ENCODE results near the gene DUSP8.

DUSP8 gene

DNA sequence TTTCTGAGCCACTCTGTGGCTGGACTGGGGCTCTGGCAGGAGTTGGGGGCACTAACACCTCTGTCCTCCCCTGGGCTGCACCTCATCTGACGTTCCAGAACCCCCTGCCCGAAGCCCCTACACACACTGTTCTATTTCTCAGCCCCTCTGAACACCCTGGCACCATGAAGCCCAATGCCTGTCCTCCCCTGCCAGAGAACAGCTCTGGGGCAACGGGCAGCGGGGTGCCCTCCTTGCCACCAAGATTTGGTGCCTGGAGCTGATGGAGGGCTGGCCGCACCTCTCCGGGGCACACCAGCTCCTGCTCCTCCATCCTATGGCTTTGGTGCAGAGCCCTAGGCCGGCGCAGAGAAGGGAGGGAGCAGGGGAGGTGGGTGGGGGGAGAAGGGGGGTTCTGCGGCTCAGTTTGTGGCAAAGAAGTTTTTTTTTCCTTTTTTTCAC lies 16.3 kb downstream of the DUSP8 start:
- no peaks in the 10 kb centered on the region for H3K36me3 ChIP-seq (ENCODE audit: insufficient read depth, low read length)
- no peak overlapping the region for H3K4me3 ChIP-seq (ENCODE audit: low read length, poor library complexity, severe bottlenecking)

DNA sequence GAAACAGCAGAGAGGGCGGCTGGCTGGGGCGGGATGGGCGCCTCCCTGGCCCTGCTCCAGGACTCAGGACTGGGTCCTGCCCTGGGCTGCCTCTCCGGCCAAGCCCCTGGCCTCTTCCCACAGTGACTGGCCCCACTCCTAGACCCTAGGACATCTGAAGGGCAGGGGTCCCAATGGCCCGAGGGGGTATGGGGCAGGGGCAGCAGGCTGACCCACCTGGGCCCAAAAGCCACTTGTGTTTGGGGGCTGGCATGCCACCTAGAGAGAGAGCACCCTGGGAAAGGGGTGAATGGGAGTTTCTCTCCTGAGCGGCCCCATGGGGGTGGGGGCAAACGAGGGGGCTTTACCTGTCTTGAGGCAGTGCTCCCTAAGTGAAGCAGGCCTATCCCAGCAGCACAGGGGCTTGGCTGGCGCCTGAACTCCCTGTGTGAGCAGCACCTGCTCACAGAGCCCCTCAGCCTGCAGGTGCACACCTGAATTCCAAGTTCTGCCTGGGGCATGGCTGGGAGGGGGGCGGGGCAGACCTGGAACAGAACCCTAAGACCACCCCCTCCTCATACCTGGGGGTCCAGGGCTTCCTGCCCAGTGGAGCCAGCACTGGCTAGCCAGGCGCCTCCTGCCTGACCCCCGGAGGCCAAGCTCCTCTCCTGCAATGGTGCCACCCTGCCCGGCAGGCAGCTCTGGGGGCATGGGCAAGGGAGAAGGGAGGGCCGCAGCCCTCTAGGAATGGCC lies 16.9 kb downstream of the DUSP8 start:
- Histone ChIP-seq H3K4me3 (ENCODE audit: low read length, poor library complexity, severe bottlenecking) (no peak overlapping the region), H3K9me3 (ENCODE audit: insufficient read depth, low read depth, low read length) (no peaks in the 10 kb centered on the region), H3K4me1 (ENCODE audit: insufficient read depth, low read length, poor library complexity, severe bottlenecking) (no peaks in the 10 kb centered on the region), H3K9ac (ENCODE audit: low read depth, low read length, poor library complexity, severe bottlenecking) (no peak overlapping the region), H3K79me2 (ENCODE audit: insufficient read depth, low read length) (no peaks in the 10 kb centered on the region), H3K9me2 (replicated peaks; ENCODE audit: low read depth, low read length) (no peaks in the 10 kb centered on the region), H3K36me3 (ENCODE audit: insufficient read depth, low read length) (no peaks in the 10 kb centered on the region), H4K20me1 (ENCODE audit: insufficient read depth, low read length, poor library complexity, severe bottlenecking) (no peaks in the 10 kb centered on the region), H2AFZ (ENCODE audit: low read length) (no peak overlapping the region), H3K27me3 (ENCODE audit: insufficient read depth, low read length, poor library complexity, severe bottlenecking) (no peaks in the 10 kb centered on the region), H3F3A (ENCODE audit: low read depth) (no peaks in the 10 kb centered on the region), H3K4me2 (ENCODE audit: low read depth, low read length, poor library complexity, severe bottlenecking) (no peak overlapping the region)
- TF ChIP-seq, protein P1, sequence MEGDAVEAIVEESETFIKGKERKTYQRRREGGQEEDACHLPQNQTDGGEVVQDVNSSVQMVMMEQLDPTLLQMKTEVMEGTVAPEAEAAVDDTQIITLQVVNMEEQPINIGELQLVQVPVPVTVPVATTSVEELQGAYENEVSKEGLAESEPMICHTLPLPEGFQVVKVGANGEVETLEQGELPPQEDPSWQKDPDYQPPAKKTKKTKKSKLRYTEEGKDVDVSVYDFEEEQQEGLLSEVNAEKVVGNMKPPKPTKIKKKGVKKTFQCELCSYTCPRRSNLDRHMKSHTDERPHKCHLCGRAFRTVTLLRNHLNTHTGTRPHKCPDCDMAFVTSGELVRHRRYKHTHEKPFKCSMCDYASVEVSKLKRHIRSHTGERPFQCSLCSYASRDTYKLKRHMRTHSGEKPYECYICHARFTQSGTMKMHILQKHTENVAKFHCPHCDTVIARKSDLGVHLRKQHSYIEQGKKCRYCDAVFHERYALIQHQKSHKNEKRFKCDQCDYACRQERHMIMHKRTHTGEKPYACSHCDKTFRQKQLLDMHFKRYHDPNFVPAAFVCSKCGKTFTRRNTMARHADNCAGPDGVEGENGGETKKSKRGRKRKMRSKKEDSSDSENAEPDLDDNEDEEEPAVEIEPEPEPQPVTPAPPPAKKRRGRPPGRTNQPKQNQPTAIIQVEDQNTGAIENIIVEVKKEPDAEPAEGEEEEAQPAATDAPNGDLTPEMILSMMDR (conservative IDR thresholded peaks at IDR 0.05; ENCODE audit: low read length): no peak
- TF ChIP-seq EZH2phosphoT487 (IDR thresholded peaks at IDR 0.05; ENCODE audit: borderline replicate concordance): no peak

More for the DNA sequence above, 16.3 kb downstream of the DUSP8 start:
- Histone ChIP-seq H3K9me2 (replicated peaks; ENCODE audit: low read depth, low read length) (no peaks in the 10 kb centered on the region), H3K9ac (ENCODE audit: low read depth, low read length, poor library complexity, severe bottlenecking) (no peak overlapping the region), H3K9me3 (ENCODE audit: insufficient read depth, low read depth, low read length) (no peaks in the 10 kb centered on the region), H3K79me2 (ENCODE audit: insufficient read depth, low read length) (no peaks in the 10 kb centered on the region), H2AFZ (ENCODE audit: low read length) (no peak overlapping the region), H3K4me2 (ENCODE audit: low read depth, low read length, poor library complexity, severe bottlenecking) (no peak overlapping the region), H3F3A (ENCODE audit: low read depth) (no peaks in the 10 kb centered on the region), H3K27me3 (ENCODE audit: insufficient read depth, low read length, poor library complexity, severe bottlenecking) (no peaks in the 10 kb centered on the region), H3K4me1 (ENCODE audit: insufficient read depth, low read length, poor library complexity, severe bottlenecking) (no peaks in the 10 kb centered on the region), H4K20me1 (ENCODE audit: insufficient read depth, low read length, poor library complexity, severe bottlenecking) (no peaks in the 10 kb centered on the region)
- no peak for TF ChIP-seq EZH2phosphoT487 (IDR thresholded peaks at IDR 0.05; ENCODE audit: borderline replicate concordance)
- TF ChIP-seq, protein P1 (conservative IDR thresholded peaks at IDR 0.05; ENCODE audit: low read length): no peak

DNA sequence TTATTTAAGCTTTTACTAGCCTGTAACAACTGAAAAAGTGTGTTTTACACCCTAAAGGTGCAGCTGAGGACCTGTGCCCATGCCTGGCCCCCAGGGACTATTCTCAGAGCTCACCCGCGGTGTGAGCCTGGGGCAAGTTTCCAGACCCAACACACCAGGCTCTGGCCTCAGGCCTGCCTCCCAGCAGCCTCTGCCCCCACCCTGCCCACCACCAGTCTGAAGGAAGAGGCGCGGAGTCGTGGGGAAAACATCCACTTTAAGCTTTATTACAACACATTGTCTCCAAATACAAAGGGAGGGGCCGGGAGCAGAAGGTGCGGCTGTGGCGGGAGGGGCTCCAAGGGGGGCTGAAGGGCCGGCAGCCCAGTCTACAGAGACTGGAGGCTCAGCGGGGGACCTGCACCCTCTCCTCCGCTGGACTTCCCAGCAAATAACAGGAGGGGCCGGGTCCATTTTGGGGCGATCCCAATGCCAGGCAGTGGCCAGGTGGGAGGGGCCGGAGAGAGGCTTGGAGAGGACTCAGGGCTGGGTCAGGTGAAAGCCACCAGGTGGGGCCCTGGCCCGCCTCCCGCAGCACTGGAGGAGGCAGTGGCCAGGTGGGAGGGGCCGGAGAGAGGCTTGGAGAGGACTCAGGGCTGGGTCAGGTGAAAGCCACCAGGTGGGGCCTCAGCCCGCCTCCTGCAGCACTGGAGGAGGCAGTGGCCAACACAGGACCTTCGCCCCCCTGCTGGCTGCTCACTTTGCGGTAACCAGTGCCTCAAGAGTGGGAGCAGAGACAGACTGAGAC lies 18.1 kb downstream of the DUSP8 start:
- H3K27me3 ChIP-seq (ENCODE audit: insufficient read depth, low read length, poor library complexity, severe bottlenecking): no peaks in the 10 kb centered on the region
- H3K9me2 ChIP-seq (replicated peaks; ENCODE audit: low read depth, low read length): no peaks in the 10 kb centered on the region
- H3K4me3 ChIP-seq (ENCODE audit: low read length, poor library complexity, severe bottlenecking): no peak overlapping the region
- H2AFZ ChIP-seq (ENCODE audit: low read length): no peak overlapping the region
- no peaks in the 10 kb centered on the region for H4K20me1 ChIP-seq (ENCODE audit: insufficient read depth, low read length, poor library complexity, severe bottlenecking)
- no peak overlapping the region for H3K9ac ChIP-seq (ENCODE audit: low read depth, low read length, poor library complexity, severe bottlenecking)
- H3K79me2 ChIP-seq (ENCODE audit: insufficient read depth, low read length): no peaks in the 10 kb centered on the region
- no peak overlapping the region for H3K4me2 ChIP-seq (ENCODE audit: low read depth, low read length, poor library complexity, severe bottlenecking)
- TF ChIP-seq, protein P1 (conservative IDR thresholded peaks at IDR 0.05; ENCODE audit: low read length): no peak
- no peak for TF ChIP-seq EZH2phosphoT487 (IDR thresholded peaks at IDR 0.05; ENCODE audit: borderline replicate concordance)
- H3K4me1 ChIP-seq (ENCODE audit: insufficient read depth, low read length, poor library complexity, severe bottlenecking): no peaks in the 10 kb centered on the region
- H3K36me3 ChIP-seq (ENCODE audit: insufficient read depth, low read length): no peaks in the 10 kb centered on the region
- no peaks in the 10 kb centered on the region for H3F3A ChIP-seq (ENCODE audit: low read depth)
- H3K9me3 ChIP-seq (ENCODE audit: insufficient read depth, low read depth, low read length): no peaks in the 10 kb centered on the region
